Subcutaneous adipose tissue (tissue), 4 donors: ENCODE data around the gene CPSF4. TPM values are rescaled to one million over a fixed set of nuclear protein-coding genes. Genes with fewer than 3 reads are reported as not detected.

ENCODE experiments used
- CTCF ChIP-seq: fragments of 450-650 bp; IDR thresholded peaks from one replicate; pipeline ENCODE4 v1.5.1; 2016; ENCODE audit warnings: low read depth, mild to moderate bottlenecking, control low read depth, antibody characterized with exemption, moderate library complexity
- total RNA-seq, 4 donors: library from RNA; depleted of rRNA; stranded (reverse); fragments of >200 nt; gene quantifications; one replicate each; pipeline ENCODE4 v1.1.0, GENCODE V29; 2016

Gene CPSF4
- total RNA-seq, 4 donors from 2014 or later = 23.2 to 60.7 (median 26.6) TPM

GRCh38 chr7:99455874-99456273 is 17.1 kb downstream of the CPSF4 start:
- TF ChIP-seq CTCF = no peak

GRCh38 chr7:99456288-99456687 is 17.5 kb downstream of the CPSF4 start:
- TF ChIP-seq CTCF = no peak

- TF ChIP-seq CTCF = no peak
These were observed 18.4 kb downstream of the CPSF4 start for GRCh38 chr7:99457050-99457649.

- TF ChIP-seq CTCF = no peak
These were observed 19.1 kb downstream of the CPSF4 start for GRCh38 chr7:99457650-99458493.

- TF ChIP-seq CTCF = no peak
These were observed 20.3 kb downstream of the CPSF4 start for GRCh38 chr7:99459087-99459486.

- no peak for TF ChIP-seq CTCF
These were observed 21.9 kb downstream of the CPSF4 start for GRCh38 chr7:99460651-99461050.

GRCh38 chr7:99461221-99461620 is 22.5 kb downstream of the CPSF4 start:
- no peak for TF ChIP-seq CTCF
